K562 (cell line): ENCODE data around the gene LMAN1L. TPM values are rescaled to one million over a fixed set of nuclear protein-coding genes. Genes with fewer than 3 reads are reported as not detected.

Source experiments
- ATAC-seq: fragments of 200-7000 bp; cut with Tn5 transposase; 3 replicates; pipeline ENCODE4 v1.9.1; 2020; ENCODE audit warnings: moderate library complexity
- BruUV-seq: library from RNA; stranded (reverse); fragments of 400-500 nt; replicated peaks from 2 replicates; lab custom pipeline; 2021; lab: Mats Ljungman, UMichigan
- CTCF ChIA-PET: fragments of 300-600 bp; formaldehyde crosslinking; extraction: SDS; loops from one replicate; lab custom pipeline; 2021; ENCODE audit warnings: low intra/inter-chr PET ratio; lab: Yijun Ruan, JAX
- POLR2A ChIA-PET: fragments of 300-600, 350-650 bp; sonication (Branson Sonifier 250); formaldehyde crosslinking; extraction: SDS; loops from one replicate; lab custom pipeline; 2021; ENCODE audit warnings: antibody characterized with exemption, inconsistent platforms; lab: Yijun Ruan, JAX
- DNase-seq, 4 experiments: peaks; one replicate each; pipeline versions ENCODE4 v3.0.0 to v3.0.0-alpha.2; 2011 to 2018; ENCODE audit warnings: low spot score in 3 of 4, mixed read lengths in 3 of 4; ENCODE audit errors: extremely low read depth in 1 of 4
- FAIRE-seq: peaks from 2 replicates; lab custom pipeline; 2011; peaks lifted over from hg19 to GRCh38; lab: Jason Lieb, UNC
- H2AFZ ChIP-seq: 2 replicates; pipeline ENCODE4 v1.6.0; 2011; ENCODE audit warnings: low read depth, low read length, control low read depth, inconsistent platforms
- H3K27ac ChIP-seq: fragments of 200-600 bp; 3 replicates; pipeline ENCODE4 v1.8.0; 2011; ENCODE audit warnings: low read depth, mild to moderate bottlenecking, control low read depth, inconsistent platforms, low read length, moderate library complexity, mixed read lengths; ENCODE audit errors: extremely low read depth
- H3K27me3 ChIP-seq, 2 experiments: fragments of 300-600 bp in 1 of 2; 2 replicates in 1 of 2; 3 replicates in 1 of 2; pipeline versions ENCODE4 v1.6.0 to v1.8.0; 2011; ENCODE audit warnings: inconsistent platforms in 2 of 2, low read length in 2 of 2, mild to moderate bottlenecking in 1 of 2, mixed read lengths in 1 of 2, moderate library complexity in 1 of 2; ENCODE audit not compliant: control insufficient read depth in 2 of 2, insufficient read depth in 2 of 2
- H3K36me3 ChIP-seq: fragments of 300-600 bp; 3 replicates; pipeline ENCODE4 v1.8.0; 2011; ENCODE audit warnings: mild to moderate bottlenecking, low read length, inconsistent platforms; ENCODE audit not compliant: control insufficient read depth, insufficient read depth
- H3K4me1 ChIP-seq, 2 experiments: fragments of 200-600 bp in 1 of 2; replicated peaks in 1 of 2; 2 replicates in 1 of 2; 3 replicates in 1 of 2; pipeline versions ENCODE4 v1.5.1 to v1.8.0; 2011; ENCODE audit warnings: inconsistent platforms in 2 of 2, low read length in 2 of 2, mild to moderate bottlenecking in 1 of 2, mixed read lengths in 1 of 2, moderate library complexity in 1 of 2; ENCODE audit not compliant: control insufficient read depth in 2 of 2, insufficient read depth in 2 of 2
- H3K4me2 ChIP-seq: 2 replicates; pipeline ENCODE4 v1.6.1; 2011; ENCODE audit warnings: low read length, control low read depth, inconsistent platforms, mixed read lengths; ENCODE audit not compliant: insufficient read depth
- H3K4me3 ChIP-seq: fragments of 200-600 bp; sonication (generic), shearing (Covaris generic); 2 replicates; pipeline ENCODE4 v1.5.1; 2016; ENCODE audit warnings: control low read depth, inconsistent platforms
- H3K79me2 ChIP-seq: fragments of 200-600 bp; 3 replicates; pipeline ENCODE4 v1.8.0; 2011; ENCODE audit warnings: low read length, inconsistent platforms; ENCODE audit not compliant: control insufficient read depth, insufficient read depth
- H3K9ac ChIP-seq, 2 experiments: 2 replicates each; pipeline versions ENCODE4 v1.6.0 to v1.6.1; 2011; ENCODE audit warnings: low read depth in 2 of 2, low read length in 2 of 2, control low read depth in 1 of 2, inconsistent platforms in 1 of 2, mild to moderate bottlenecking in 1 of 2, mixed read lengths in 1 of 2; ENCODE audit not compliant: insufficient read depth in 1 of 2
- H3K9me1 ChIP-seq: one replicate; pipeline ENCODE4 v1.6.0; 2011; ENCODE audit warnings: inconsistent platforms, mild to moderate bottlenecking, low read length, moderate library complexity; ENCODE audit not compliant: control insufficient read depth, insufficient read depth
- H3K9me3 ChIP-seq: replicated peaks from 2 replicates; pipeline ENCODE4 v1.5.1; 2011; ENCODE audit warnings: low read depth, low read length, inconsistent platforms; ENCODE audit not compliant: control insufficient read depth, insufficient read depth
- H4K20me1 ChIP-seq: replicated peaks from 2 replicates; pipeline ENCODE4 v1.6.1; 2011; ENCODE audit warnings: low read length, inconsistent platforms, mixed read lengths; ENCODE audit not compliant: control insufficient read depth, insufficient read depth
- BRD9 ChIP-seq: fragments of 450-650 bp; IDR thresholded peaks from 2 replicates; pipeline ENCODE4 v1.6.1; 2018; ENCODE audit warnings: low read depth; ENCODE audit not compliant: partially characterized antibody
- ELF4 ChIP-seq: fragments of 450-650 bp; formaldehyde crosslinking; IDR thresholded peaks from 2 replicates; pipeline ENCODE4 v1.4.0; 2022; ENCODE audit warnings: missing genetic modification characterization
- FUS ChIP-seq: fragments of 200-400 bp; formaldehyde crosslinking; optimal IDR thresholded peaks from 2 replicates; pipeline ENCODE3; 2017; ENCODE audit warnings: low read depth, low read length
- HDAC2 ChIP-seq: fragments of 450-650 bp; IDR thresholded peaks from 2 replicates; pipeline ENCODE4 v1.6.1; 2016; ENCODE audit warnings: mild to moderate bottlenecking
- WGBS: fragments of 100-300 bp; shearing (Covaris generic); methylation state at CpG from one replicate; pipeline ENCODE4 v1.1.6; 2016; ENCODE audit warnings: low coverage, mixed read lengths; ENCODE audit not compliant: insufficient coverage; ENCODE audit errors: missing lambda C conversion rate; 5-methylcytosine and 5-hydroxymethylcytosine counted together
- in situ Hi-C: fragments of 300-500 bp; cut with MboI; formaldehyde crosslinking; loops from 4 replicates; pipeline ENCODE4 v1.15.0; 2018; ENCODE audit warnings: inconsistent platforms, mixed read lengths
- intact Hi-C: fragments of 100-400 bp; cut with micrococcal nuclease; formaldehyde crosslinking; loops from 2 replicates; pipeline ENCODE4 v1.14.2; 2022
- polyA plus RNA-seq, 8 experiments: library from polyadenylated mRNA; depleted of rRNA in 4 of 8; stranded (reverse) in 5 of 8; unstranded in 3 of 8; fragments of >200 nt; fragmentation: Nextera tagmentation in 2 of 8; fragmentation: Illumina TruSeq in 1 of 8; extraction: Ambion mirVana in 2 of 8; extraction: Trizol in 1 of 8; gene quantifications; 2 replicates each; pipeline versions ENCODE4 v1.2.1 to v1.2.3, GENCODE V29; 2011 to 2014; ENCODE audit warnings: inconsistent platforms in 1 of 8, missing spikeins in 1 of 8
- total RNA-seq, 7 experiments: library from RNA; depleted of rRNA in 6 of 7; stranded (reverse); fragments of >200 nt in 6 of 7; fragmentation: Illumina TruSeq in 2 of 7; extraction: Trizol in 2 of 7; gene quantifications; 2 replicates each; pipeline versions ENCODE4 v1.2.1 to v1.2.3, GENCODE V29; 2011 to 2021; ENCODE audit warnings: low replicate concordance in 1 of 7
- TF ChIP-seq, protein P1 (sequence below): fragments of 250-450 bp; sonication (Bioruptor Pico); IDR thresholded peaks from 2 replicates; pipeline ENCODE4 v1.5.0; 2020; ENCODE audit warnings: mild to moderate bottlenecking
- TF ChIP-seq, protein P2 (sequence below), 3 experiments: fragments of 200-800 bp in 1 of 3; sonication (Bioruptor generic) in 1 of 3; sonication (generic) in 1 of 3; formaldehyde crosslinking in 1 of 3; IDR thresholded peaks; 2 replicates each; pipeline versions ENCODE4 v1.6.1 to v1.8.0; 2016 to 2022; ENCODE audit warnings: mild to moderate bottlenecking in 2 of 3, missing compliant biosample characterization in 2 of 3, missing genetic modification characterization in 2 of 3, missing genetic modification reagents in 1 of 3
- TF ChIP-seq, protein P3 (sequence below), 2 experiments: fragments of 450-650 bp in 1 of 2; IDR thresholded peaks; 2 replicates each; pipeline ENCODE4 v1.6.1; 2011 to 2017; ENCODE audit warnings: low read depth in 2 of 2, antibody characterized with exemption in 1 of 2, borderline replicate concordance in 1 of 2, low read length in 1 of 2, mild to moderate bottlenecking in 1 of 2, mixed read lengths in 1 of 2; ENCODE audit not compliant: control insufficient read depth in 1 of 2
- TF ChIP-seq, protein P4 (sequence below): fragments of 250-450 bp; sonication (Bioruptor Pico); IDR thresholded peaks from 2 replicates; pipeline ENCODE4 v1.4.0; 2020; ENCODE audit warnings: borderline replicate concordance

LMAN1L gene
- total and polyA plus RNA-seq, 9 of the 15 experiments (the other 6 are each of a cell fraction or from before 2014, with no cell fraction given) = not detected

DNA sequence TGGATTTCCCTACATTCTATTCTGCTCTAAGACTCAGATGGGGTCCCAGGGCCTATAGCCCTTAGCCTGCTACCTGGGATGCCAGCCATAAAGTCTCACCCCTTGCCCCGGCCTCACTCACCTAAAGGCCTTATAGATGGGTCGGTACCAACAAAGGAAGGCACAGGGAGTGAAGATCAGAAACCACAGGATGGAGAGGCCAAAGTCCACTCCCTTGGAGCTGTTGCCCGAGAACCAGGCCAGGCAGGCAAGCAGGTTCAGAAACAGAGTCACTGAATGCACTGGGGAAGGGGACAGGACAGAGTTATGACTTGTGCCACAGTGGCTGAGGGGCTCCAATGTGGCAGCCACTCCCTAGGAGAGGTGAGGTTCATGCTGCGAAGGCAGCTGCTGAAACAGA, 37.8 kb downstream of the LMAN1L start:
- intact Hi-C loops = no loop called here
- no peaks in the 10 kb centered on the region for H4K20me1 ChIP-seq
- no TSS peak for BruUV-seq
- in situ Hi-C loops = no loop called here
- H3K9me3 ChIP-seq = no peaks in the 10 kb centered on the region
- WGBS = 96% methylated on average over 3 of the region's 4 CpGs
- H2AFZ ChIP-seq = no peak overlapping the region
- POLR2A ChIA-PET = interaction anchor here (1.2 kb wide), 1 partner anchor 59 kb away, joined by 3 read pairs; no protein-coding TSS in a partner anchor
- no peaks in the 10 kb centered on the region for H3K4me1 ChIP-seq
- DNase-seq (no peak), ATAC-seq (no peak), FAIRE-seq (no peak)
- no peak overlapping the region for H3K4me2 ChIP-seq
- peaks cover 71% of the 10 kb centered on the region; the same call in 2 of the 3 replicates for H3K36me3 ChIP-seq
- no peaks in the 10 kb centered on the region for H3K79me2 ChIP-seq
- H3K9me1 ChIP-seq = peaks cover 3% of the 10 kb centered on the region
- H3K27me3 ChIP-seq = no peaks in the 10 kb centered on the region
- no peak overlapping the region for H3K4me3 ChIP-seq
- CTCF ChIA-PET = no interaction called here
- TF ChIP-seq, protein P1, sequence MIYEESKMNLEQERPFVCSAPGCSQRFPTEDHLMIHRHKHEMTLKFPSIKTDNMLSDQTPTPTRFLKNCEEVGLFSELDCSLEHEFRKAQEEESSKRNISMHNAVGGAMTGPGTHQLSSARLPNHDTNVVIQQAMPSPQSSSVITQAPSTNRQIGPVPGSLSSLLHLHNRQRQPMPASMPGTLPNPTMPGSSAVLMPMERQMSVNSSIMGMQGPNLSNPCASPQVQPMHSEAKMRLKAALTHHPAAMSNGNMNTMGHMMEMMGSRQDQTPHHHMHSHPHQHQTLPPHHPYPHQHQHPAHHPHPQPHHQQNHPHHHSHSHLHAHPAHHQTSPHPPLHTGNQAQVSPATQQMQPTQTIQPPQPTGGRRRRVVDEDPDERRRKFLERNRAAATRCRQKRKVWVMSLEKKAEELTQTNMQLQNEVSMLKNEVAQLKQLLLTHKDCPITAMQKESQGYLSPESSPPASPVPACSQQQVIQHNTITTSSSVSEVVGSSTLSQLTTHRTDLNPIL = no peak
- TF ChIP-seq, protein P2, sequence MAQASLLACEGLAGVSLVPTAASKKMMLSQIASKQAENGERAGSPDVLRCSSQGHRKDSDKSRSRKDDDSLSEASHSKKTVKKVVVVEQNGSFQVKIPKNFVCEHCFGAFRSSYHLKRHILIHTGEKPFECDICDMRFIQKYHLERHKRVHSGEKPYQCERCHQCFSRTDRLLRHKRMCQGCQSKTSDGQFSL (CRISPR knock-in tag; IDR thresholded peaks at IDR 0.05) = no peak
- TF ChIP-seq, protein P2 (tag; IDR thresholded peaks at IDR 0.05) = no peak
- TF ChIP-seq HDAC2 (no peak), BRD9 (no peak), ELF4 (CRISPR knock-in tag) (no peak), FUS (no peak)
- TF ChIP-seq, protein P3, sequence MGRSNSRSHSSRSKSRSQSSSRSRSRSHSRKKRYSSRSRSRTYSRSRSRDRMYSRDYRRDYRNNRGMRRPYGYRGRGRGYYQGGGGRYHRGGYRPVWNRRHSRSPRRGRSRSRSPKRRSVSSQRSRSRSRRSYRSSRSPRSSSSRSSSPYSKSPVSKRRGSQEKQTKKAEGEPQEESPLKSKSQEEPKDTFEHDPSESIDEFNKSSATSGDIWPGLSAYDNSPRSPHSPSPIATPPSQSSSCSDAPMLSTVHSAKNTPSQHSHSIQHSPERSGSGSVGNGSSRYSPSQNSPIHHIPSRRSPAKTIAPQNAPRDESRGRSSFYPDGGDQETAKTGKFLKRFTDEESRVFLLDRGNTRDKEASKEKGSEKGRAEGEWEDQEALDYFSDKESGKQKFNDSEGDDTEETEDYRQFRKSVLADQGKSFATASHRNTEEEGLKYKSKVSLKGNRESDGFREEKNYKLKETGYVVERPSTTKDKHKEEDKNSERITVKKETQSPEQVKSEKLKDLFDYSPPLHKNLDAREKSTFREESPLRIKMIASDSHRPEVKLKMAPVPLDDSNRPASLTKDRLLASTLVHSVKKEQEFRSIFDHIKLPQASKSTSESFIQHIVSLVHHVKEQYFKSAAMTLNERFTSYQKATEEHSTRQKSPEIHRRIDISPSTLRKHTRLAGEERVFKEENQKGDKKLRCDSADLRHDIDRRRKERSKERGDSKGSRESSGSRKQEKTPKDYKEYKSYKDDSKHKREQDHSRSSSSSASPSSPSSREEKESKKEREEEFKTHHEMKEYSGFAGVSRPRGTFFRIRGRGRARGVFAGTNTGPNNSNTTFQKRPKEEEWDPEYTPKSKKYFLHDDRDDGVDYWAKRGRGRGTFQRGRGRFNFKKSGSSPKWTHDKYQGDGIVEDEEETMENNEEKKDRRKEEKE (IDR thresholded peaks at IDR 0.05; ENCODE audit: borderline replicate concordance in 1 of 2, control insufficient read depth in 1 of 2, low read depth in 2 of 2, low read length in 1 of 2) = no peak
- TF ChIP-seq, protein P4, sequence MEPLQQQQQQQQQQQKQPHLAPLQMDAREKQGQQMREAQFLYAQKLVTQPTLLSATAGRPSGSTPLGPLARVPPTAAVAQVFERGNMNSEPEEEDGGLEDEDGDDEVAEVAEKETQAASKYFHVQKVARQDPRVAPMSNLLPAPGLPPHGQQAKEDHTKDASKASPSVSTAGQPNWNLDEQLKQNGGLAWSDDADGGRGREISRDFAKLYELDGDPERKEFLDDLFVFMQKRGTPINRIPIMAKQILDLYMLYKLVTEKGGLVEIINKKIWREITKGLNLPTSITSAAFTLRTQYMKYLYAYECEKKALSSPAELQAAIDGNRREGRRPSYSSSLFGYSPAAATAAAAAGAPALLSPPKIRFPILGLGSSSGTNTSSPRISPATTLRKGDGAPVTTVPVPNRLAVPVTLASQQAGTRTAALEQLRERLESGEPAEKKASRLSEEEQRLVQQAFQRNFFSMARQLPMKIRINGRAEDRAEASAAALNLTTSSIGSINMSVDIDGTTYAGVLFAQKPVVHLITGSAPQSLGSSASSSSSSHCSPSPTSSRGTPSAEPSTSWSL (CRISPR knock-in tag) = no peak
- H3K27ac ChIP-seq = no peak overlapping the region
- no peak overlapping the region for H3K9ac ChIP-seq
